Measurements from ENCODE around the gene FHAD1. TPM values are rescaled to one million over a fixed set of nuclear protein-coding genes. Genes with fewer than 3 reads are reported as not detected.
"Not testable (repeated sequence)": the region's sequence is repeated elsewhere in the genome, so short reads cannot be mapped to it uniquely, and the experiment has no call there.

Gene FHAD1
- total RNA-seq, 2 donors from 2014 or later = 0.27 to 6.5 TPM

DNA sequence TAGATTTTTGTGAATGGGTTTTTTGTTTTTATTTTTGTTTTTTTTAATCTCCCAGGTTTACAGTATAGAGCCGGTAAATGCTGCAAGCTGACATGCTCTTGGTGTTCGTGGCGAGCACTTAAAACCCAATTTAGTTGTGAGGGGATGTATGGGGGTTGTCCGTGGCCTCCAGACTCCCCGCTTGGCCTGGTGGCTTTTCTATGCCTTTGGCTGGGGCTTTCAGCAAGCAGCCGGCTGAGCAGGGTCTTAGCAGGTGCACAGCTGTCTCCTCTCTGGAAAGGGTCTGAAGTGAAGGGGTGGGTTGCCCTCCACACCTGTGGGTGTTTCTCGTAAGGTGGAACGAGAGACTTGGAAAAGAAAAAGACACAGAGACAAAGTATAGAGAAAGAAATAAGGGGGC lies 131.7 kb downstream of the FHAD1 start:
- H3K27ac ChIP-seq = no peak overlapping the region

DNA sequence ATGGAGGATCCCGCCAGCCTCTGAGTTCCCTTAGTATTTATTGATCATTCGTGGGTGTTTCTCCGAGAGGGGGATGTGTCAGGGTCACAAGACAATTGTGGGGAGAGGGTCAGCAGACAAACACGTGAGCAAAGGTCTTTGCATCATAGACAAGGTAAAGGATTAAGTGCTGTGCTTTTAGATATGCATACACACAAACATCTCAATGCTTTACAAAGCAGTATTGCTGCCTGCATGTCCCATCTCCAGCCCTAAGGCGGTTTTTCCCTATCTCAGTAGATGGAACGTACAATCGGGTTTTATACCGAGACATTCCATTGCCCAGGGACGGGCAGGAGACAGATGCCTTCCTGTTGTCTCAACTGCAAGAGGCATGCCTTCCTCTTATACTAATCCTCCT lies 132.1 kb downstream of the FHAD1 start:
- H3K27me3 ChIP-seq (replicated peaks; ENCODE audit: insufficient read depth); H3K4me1 ChIP-seq (replicated peaks); H3K27ac ChIP-seq; intact Hi-C loops (cut with DNase I); H3K4me3 ChIP-seq; H3K9me3 ChIP-seq; DNase-seq (ENCODE audit: low spot score); H3K36me3 ChIP-seq: not testable (repeated sequence)
- 81% methylated on average over 9 of the region's 9 CpGs for WGBS

More for the DNA sequence above, 131.7 kb downstream of the FHAD1 start:
- intact Hi-C loops (cut with DNase I) = no loop called here
- Histone ChIP-seq H3K4me3 (no peak overlapping the region), H3K36me3 (no peaks in the 10 kb centered on the region), H3K4me1 (replicated peaks) (no peaks in the 10 kb centered on the region), H3K27me3 (replicated peaks; ENCODE audit: insufficient read depth) (no peaks in the 10 kb centered on the region), H3K9me3 (no peaks in the 10 kb centered on the region)
- no peak for DNase-seq (ENCODE audit: low spot score)
- no peak for TF ChIP-seq POLR2A (IDR thresholded peaks at IDR 0.05)
- no peak for TF ChIP-seq POLR2AphosphoS5 (IDR thresholded peaks at IDR 0.05)
- WGBS = 89% methylated on average over 8 of the region's 8 CpGs

DNA sequence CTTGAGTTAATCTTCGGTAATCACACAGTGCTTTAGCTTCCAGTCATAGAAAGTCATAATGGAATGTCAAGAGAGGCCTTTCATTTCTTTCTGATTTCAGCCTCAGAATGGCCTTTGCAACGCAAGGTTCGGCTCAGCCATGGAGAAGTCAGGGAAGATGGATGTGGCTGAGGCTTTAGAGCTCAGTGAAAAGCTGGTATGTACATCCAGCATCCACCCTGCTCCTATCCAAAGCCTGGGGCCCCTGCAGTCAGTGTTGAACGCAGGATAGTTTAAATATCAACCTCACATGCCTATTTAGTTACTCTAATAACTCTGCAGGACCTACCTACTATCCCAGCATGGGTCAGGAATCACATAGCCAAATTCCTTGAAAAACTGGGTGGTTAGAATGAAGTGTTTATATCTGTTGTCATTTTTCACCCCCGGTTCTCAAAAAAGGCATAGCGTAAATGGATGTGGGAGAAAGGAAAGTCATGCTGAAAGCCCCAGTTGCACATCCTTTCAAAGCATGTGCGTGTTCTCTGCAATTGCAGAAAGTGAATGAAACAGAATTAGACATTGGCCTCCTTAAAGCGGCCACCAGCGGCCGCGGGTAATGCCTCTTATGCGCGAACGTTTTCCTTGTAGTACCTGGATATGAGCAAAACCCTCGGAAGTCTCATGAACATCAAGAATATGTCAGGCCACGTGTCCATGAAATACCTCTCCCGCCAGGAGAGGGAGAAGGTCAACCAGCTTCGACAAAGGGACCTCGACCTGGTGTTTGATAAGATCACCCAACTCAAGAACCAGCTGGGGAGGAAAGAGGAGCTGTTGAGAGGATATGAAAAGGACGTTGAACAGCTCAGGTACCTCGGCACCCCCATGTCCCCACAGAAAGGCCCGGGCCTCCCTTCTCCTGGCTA lies 133.8 kb downstream of the FHAD1 start:
- intact Hi-C loops (cut with DNase I) = no loop called here
- H3K4me3 ChIP-seq = no peak overlapping the region
- TF ChIP-seq, protein P1, sequence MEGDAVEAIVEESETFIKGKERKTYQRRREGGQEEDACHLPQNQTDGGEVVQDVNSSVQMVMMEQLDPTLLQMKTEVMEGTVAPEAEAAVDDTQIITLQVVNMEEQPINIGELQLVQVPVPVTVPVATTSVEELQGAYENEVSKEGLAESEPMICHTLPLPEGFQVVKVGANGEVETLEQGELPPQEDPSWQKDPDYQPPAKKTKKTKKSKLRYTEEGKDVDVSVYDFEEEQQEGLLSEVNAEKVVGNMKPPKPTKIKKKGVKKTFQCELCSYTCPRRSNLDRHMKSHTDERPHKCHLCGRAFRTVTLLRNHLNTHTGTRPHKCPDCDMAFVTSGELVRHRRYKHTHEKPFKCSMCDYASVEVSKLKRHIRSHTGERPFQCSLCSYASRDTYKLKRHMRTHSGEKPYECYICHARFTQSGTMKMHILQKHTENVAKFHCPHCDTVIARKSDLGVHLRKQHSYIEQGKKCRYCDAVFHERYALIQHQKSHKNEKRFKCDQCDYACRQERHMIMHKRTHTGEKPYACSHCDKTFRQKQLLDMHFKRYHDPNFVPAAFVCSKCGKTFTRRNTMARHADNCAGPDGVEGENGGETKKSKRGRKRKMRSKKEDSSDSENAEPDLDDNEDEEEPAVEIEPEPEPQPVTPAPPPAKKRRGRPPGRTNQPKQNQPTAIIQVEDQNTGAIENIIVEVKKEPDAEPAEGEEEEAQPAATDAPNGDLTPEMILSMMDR (IDR thresholded peaks at IDR 0.05) = no peak
- TF ChIP-seq POLR2A (IDR thresholded peaks at IDR 0.05) (no peak), POLR2AphosphoS5 (IDR thresholded peaks at IDR 0.05) (no peak)

DNA sequence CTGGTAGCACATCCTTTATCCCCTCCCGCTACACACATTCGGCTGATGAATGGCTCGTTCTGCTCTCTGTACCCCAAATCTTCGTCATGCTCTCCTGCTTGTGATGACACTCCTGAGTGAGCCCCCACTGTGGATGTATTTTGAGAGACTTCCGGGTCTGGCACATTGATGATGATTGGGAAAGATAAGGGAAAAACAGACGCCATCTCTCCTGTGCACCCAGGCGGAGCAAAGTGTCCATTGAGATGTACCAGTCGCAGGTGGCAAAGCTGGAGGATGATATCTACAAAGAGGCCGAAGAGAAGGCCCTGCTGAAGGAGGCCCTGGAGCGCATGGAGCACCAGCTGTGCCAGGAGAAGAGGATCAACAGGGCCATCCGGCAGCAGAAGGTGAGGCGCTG lies 134.8 kb downstream of the FHAD1 start:
- Histone ChIP-seq H3K4me1 (replicated peaks) (no peaks in the 10 kb centered on the region), H3K4me3 (no peak overlapping the region), H3K27ac (no peak overlapping the region), H3K36me3 (no peaks in the 10 kb centered on the region), H3K27me3 (replicated peaks; ENCODE audit: insufficient read depth) (no peaks in the 10 kb centered on the region), H3K9me3 (no peaks in the 10 kb centered on the region)
- DNase-seq (ENCODE audit: low spot score) = no peak
- TF ChIP-seq, protein P1 (IDR thresholded peaks at IDR 0.05) = no peak
- TF ChIP-seq POLR2AphosphoS5 (IDR thresholded peaks at IDR 0.05) = no peak
- TF ChIP-seq POLR2A (IDR thresholded peaks at IDR 0.05) = no peak
- intact Hi-C loops (cut with DNase I) = no loop called here
- 98% methylated on average over 12 of the region's 12 CpGs for WGBS

More for the DNA sequence above, 133.8 kb downstream of the FHAD1 start:
- no peaks in the 10 kb centered on the region for H3K27me3 ChIP-seq (replicated peaks; ENCODE audit: insufficient read depth)
- H3K27ac ChIP-seq = no peak overlapping the region
- DNase-seq (ENCODE audit: low spot score) = no peak
- no peaks in the 10 kb centered on the region for H3K4me1 ChIP-seq (replicated peaks)
- no peaks in the 10 kb centered on the region for H3K36me3 ChIP-seq
- WGBS = 91% methylated on average over 22 of the region's 22 CpGs
- H3K9me3 ChIP-seq = no peaks in the 10 kb centered on the region

DNA sequence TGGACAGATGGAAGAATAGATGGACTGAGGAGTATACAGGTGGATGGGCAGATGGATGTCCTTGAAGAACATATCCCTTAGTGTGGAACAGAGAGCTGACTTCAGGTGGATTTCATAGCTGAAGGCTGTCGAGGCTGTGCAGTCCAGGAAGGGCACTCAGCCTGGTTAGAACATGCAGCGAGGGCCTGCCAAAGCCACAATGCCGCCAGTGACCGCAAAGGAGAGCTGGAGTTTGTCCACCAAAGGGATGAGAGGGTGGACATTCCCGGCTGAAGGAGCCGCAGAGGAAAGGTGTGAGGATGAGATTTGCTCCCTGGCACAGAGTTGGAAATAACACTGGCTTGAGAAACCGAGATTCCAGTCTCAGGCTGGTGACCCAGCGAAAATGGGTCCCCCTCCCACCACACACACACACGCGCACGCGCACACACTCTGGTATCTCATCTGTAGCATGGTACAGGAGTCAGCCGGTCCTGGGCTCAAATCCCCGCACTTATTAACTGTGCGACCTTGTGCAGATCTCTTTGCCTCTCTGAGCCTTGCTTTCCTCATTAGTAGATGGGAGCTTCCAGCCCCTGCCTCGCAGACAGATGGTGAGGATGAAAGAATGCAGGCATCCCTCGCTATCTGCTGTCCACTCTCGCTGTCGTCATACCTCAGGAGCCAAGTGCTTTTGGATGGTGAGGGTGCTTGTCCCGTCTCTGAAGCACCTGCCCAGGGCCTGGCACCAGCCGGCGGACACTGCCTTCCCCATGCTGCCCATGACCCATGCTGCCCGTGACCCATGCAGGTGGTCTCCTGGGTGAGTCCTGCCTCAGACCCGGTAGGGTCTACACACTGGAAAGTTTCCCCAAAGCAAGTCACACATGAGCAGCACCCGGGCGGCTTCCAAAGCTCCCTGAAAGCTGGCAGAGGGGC lies 135.8 kb downstream of the FHAD1 start:
- H3K4me3 ChIP-seq = no peak overlapping the region
- intact Hi-C loops (cut with DNase I) = no loop called here
- WGBS = 93% methylated on average over 26 of the region's 26 CpGs
- H3K4me1 ChIP-seq (replicated peaks) = no peaks in the 10 kb centered on the region
- no peaks in the 10 kb centered on the region for H3K27me3 ChIP-seq (replicated peaks; ENCODE audit: insufficient read depth)
- DNase-seq (ENCODE audit: low spot score) = no peak
- no peaks in the 10 kb centered on the region for H3K9me3 ChIP-seq
- no peaks in the 10 kb centered on the region for H3K36me3 ChIP-seq
- no peak overlapping the region for H3K27ac ChIP-seq
- TF ChIP-seq POLR2AphosphoS5 (IDR thresholded peaks at IDR 0.05) (no peak), POLR2A (IDR thresholded peaks at IDR 0.05) (no peak)
- TF ChIP-seq, protein P1 (IDR thresholded peaks at IDR 0.05) = no peak

Data from prostate gland (tissue), 2 donors.